IgD-negative memory B cell (primary cell): Measurements from ENCODE around the gene GMNN. TPM values are rescaled to one million over a fixed set of nuclear protein-coding genes. Genes with fewer than 3 reads are reported as not detected.
A peak's percentile ranks its signal among the peaks of the same experiment; 100 is the strongest.
"Not testable (repeated sequence)": the region's sequence is repeated elsewhere in the genome, so short reads cannot be mapped to it uniquely, and the experiment has no call there.

Experiments
- H3K27ac Mint-ChIP-seq, 3 donors: one replicate each; pipeline ENCODE4 v1.8.0; 2020 to 2022; ENCODE audit warnings: mild to moderate bottlenecking in 3 of 3, mixed read lengths in 3 of 3, moderate library complexity in 1 of 3
- H3K27me3 Mint-ChIP-seq: one replicate; pipeline ENCODE4 v1.8.0; 2021; ENCODE audit warnings: mixed read lengths
- H3K36me3 Mint-ChIP-seq: one replicate; pipeline ENCODE4 v1.8.0; 2020; ENCODE audit warnings: mild to moderate bottlenecking, mixed read lengths
- H3K4me1 Mint-ChIP-seq, 3 donors: one replicate each; pipeline ENCODE4 v1.8.0; 2020 to 2022; ENCODE audit warnings: mixed read lengths in 3 of 3, mild to moderate bottlenecking in 1 of 3
- H3K4me3 Mint-ChIP-seq, 4 donors: one replicate each; pipeline ENCODE4 v1.8.0; 2020 to 2022; ENCODE audit warnings: mild to moderate bottlenecking in 4 of 4, mixed read lengths in 4 of 4, moderate library complexity in 3 of 4
- H3K9me3 Mint-ChIP-seq, 3 donors: one replicate each; pipeline ENCODE4 v1.8.0; 2020 to 2021; ENCODE audit warnings: mixed read lengths in 3 of 3, mild to moderate bottlenecking in 1 of 3
- polyA plus RNA-seq: library from polyadenylated mRNA; unstranded; fragments of 300-500 nt; fragmentation: Illumina TruSeq; gene quantifications from one replicate; pipeline ENCODE4 v1.2.3, GENCODE V29; 2021

The GMNN gene
- polyA plus RNA-seq, 1 donor from 2014 or later = 7.7 TPM

GRCh38 chr6:24752917-24753492 lies 21.7 kb upstream of the GMNN start:
- Mint-ChIP-seq H3K4me3 (no peak overlapping the region), H3K27me3 (peaks cover 5% of the 10 kb centered on the region), H3K4me1 (peaks cover 8 to 11% (median 9%) of the 10 kb centered on the region in 3 donors), H3K36me3 (peaks cover 2% of the 10 kb centered on the region), H3K27ac (no peak overlapping the region), H3K9me3 (no peaks in the 10 kb centered on the region)

GRCh38 chr6:24753545-24753944 lies 21.2 kb upstream of the GMNN start:
- no peak overlapping the region for H3K4me3 Mint-ChIP-seq
- peaks cover 8 to 11% (median 9%) of the 10 kb centered on the region in 3 donors for H3K4me1 Mint-ChIP-seq
- H3K27me3 Mint-ChIP-seq = peaks cover 5% of the 10 kb centered on the region
- H3K9me3 Mint-ChIP-seq = no peaks in the 10 kb centered on the region
- peaks cover 2% of the 10 kb centered on the region for H3K36me3 Mint-ChIP-seq
- H3K27ac Mint-ChIP-seq = no peak overlapping the region

DNA sequence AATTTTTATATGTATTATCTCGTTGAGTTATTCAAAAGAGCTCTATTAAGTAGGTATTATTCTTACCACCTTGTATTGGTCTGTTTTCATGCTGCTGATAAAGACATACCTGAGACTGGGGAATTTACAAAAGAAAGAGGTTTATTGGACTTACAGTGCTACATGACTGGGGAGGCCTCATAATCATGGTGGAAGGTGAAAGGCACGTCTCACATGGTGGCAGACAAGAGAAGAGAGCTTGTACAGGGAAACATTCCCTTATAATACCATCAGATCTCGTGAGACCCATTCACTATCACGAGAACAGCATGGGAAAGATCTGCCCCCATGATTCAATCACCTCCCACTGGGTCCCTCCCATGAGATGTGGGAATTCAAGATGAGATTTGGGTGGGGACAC lies 20.4 kb upstream of the GMNN start:
- H3K27me3 Mint-ChIP-seq, H3K36me3 Mint-ChIP-seq, H3K4me3 Mint-ChIP-seq, H3K4me1 Mint-ChIP-seq, H3K9me3 Mint-ChIP-seq, H3K27ac Mint-ChIP-seq: not testable (repeated sequence)

DNA sequence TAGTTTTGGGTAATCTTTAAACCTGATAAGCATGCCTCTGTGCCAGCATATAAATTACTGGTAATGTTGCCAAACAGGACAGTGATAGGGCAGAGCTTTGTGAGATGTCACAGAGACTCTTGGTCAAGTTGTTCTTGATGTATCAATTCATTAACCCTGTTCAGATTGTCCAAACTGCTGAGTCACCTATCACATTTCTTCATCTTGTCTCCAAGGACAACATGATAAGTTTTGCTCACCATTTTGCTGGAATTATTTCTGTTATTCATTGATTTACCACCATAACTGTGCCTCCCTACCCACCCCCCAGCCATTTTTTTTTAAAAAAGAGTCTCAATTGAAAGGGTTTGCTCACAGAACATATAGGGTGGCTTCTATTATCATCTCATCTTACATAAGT lies 19.5 kb upstream of the GMNN start:
- peaks cover 2% of the 10 kb centered on the region for H3K36me3 Mint-ChIP-seq
- peaks cover 5% of the 10 kb centered on the region for H3K27me3 Mint-ChIP-seq
- H3K4me3 Mint-ChIP-seq = no peak overlapping the region
- no peaks in the 10 kb centered on the region for H3K9me3 Mint-ChIP-seq
- no peaks in the 10 kb centered on the region for H3K4me1 Mint-ChIP-seq
- H3K27ac Mint-ChIP-seq = no peak overlapping the region

GRCh38 chr6:24757611-24758010 lies 17.1 kb upstream of the GMNN start:
- H3K4me3 Mint-ChIP-seq = no peak overlapping the region
- peaks cover 0 to 5% (median 5%) of the 10 kb centered on the region in 3 donors for H3K4me1 Mint-ChIP-seq
- H3K27ac Mint-ChIP-seq = no peak overlapping the region
- no peaks in the 10 kb centered on the region for H3K36me3 Mint-ChIP-seq
- peaks cover 3% of the 10 kb centered on the region for H3K27me3 Mint-ChIP-seq
- peaks cover 0 to 2% (median 0%) of the 10 kb centered on the region in 3 donors for H3K9me3 Mint-ChIP-seq

DNA sequence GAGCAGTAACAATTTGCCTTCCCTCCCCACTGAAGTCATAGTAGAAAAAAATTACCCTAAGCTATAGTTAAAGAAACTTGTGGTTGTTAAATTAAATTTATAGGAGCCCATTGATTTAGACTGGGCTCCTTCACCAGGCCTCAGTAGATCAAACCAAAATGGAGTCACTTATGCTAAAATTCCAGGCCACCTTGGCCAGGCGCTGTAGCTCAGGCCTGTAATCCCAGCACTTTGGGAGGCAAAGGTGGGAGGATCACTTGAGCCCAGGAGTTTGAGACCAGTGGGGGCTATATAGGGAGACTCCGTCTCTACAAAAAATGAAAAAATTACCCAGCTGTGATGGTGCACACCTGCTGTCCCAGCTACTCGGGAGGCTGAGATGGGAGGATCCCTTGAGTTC lies 15.0 kb upstream of the GMNN start:
- Mint-ChIP-seq H3K9me3 (peaks cover 0 to 2% (median 0%) of the 10 kb centered on the region in 3 donors), H3K4me3 (no peak overlapping the region), H3K36me3 (no peaks in the 10 kb centered on the region), H3K27me3 (no peaks in the 10 kb centered on the region), H3K4me1 (peaks cover 0 to 5% (median 5%) of the 10 kb centered on the region in 3 donors), H3K27ac (no peak overlapping the region)

- H3K9me3 Mint-ChIP-seq = peaks cover 0 to 2% (median 0%) of the 10 kb centered on the region in 3 donors
- H3K4me3 Mint-ChIP-seq = no peak overlapping the region
- no peaks in the 10 kb centered on the region for H3K36me3 Mint-ChIP-seq
- H3K27ac Mint-ChIP-seq = no peak overlapping the region
- H3K4me1 Mint-ChIP-seq = peaks cover 0 to 5% (median 5%) of the 10 kb centered on the region in 3 donors
- no peaks in the 10 kb centered on the region for H3K27me3 Mint-ChIP-seq
These were observed 14.5 kb upstream of the GMNN start for GRCh38 chr6:24760210-24760609.

DNA sequence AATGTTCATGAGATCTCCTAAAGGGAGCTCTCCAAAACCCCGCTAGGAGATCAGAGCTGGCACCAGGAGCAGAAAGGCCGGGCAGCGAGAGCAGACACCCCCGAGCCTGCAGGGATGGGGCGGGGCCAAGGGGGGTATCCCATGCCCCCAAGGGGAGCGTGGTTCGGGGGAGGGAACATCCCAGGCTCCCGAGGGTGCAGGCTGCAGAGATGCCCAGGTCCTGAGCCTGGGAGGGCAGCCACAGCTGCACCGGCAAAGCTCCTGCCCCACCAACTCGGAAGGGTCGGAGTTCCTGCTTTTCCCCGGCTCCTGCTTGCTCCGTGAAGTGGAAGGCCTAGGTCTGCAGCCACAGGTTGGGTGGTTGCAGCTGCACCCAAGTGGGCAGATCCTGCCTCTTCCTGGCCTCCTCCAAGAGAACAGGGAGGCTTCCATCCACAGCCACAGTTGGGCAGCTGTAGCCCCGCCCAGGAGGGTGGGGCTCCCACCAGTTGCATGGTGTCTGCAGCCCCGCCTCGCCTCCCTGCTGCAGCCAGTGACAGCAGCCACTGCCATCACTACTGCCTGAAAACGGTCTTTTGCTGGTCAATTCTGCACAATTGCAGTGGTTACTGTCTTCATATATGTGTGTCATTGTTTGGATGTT lies 13.4 kb upstream of the GMNN start:
- H3K4me1 Mint-ChIP-seq = peaks cover 0 to 5% (median 5%) of the 10 kb centered on the region in 3 donors
- peaks cover 0 to 2% (median 0%) of the 10 kb centered on the region in 3 donors for H3K9me3 Mint-ChIP-seq
- no peaks in the 10 kb centered on the region for H3K36me3 Mint-ChIP-seq
- H3K27me3 Mint-ChIP-seq = no peaks in the 10 kb centered on the region
- H3K4me3 Mint-ChIP-seq = no peak overlapping the region
- H3K27ac Mint-ChIP-seq = no peak overlapping the region

GRCh38 chr6:24761851-24762250 lies 12.9 kb upstream of the GMNN start:
- no peaks in the 10 kb centered on the region for H3K27me3 Mint-ChIP-seq
- H3K9me3 Mint-ChIP-seq = peaks cover 0 to 2% (median 0%) of the 10 kb centered on the region in 3 donors
- peaks cover 0 to 6% (median 5%) of the 10 kb centered on the region in 3 donors for H3K4me1 Mint-ChIP-seq
- H3K4me3 Mint-ChIP-seq = no peak overlapping the region
- H3K27ac Mint-ChIP-seq = peak overlapping the region in 1 of 3 donors; percentile 16
- no peaks in the 10 kb centered on the region for H3K36me3 Mint-ChIP-seq

GRCh38 chr6:24763578-24763977 lies 11.2 kb upstream of the GMNN start:
- Mint-ChIP-seq H3K9me3 (peaks cover 0 to 2% (median 0%) of the 10 kb centered on the region in 3 donors), H3K27ac (no peak overlapping the region), H3K36me3 (no peaks in the 10 kb centered on the region), H3K4me3 (no peak overlapping the region), H3K4me1 (peaks cover 0 to 6% (median 5%) of the 10 kb centered on the region in 3 donors), H3K27me3 (no peaks in the 10 kb centered on the region)

GRCh38 chr6:24764833-24765828 lies 9.6 kb upstream of the GMNN start:
- H3K27me3 Mint-ChIP-seq, H3K27ac Mint-ChIP-seq, H3K4me3 Mint-ChIP-seq, H3K9me3 Mint-ChIP-seq, H3K4me1 Mint-ChIP-seq, H3K36me3 Mint-ChIP-seq: not testable (repeated sequence)

DNA sequence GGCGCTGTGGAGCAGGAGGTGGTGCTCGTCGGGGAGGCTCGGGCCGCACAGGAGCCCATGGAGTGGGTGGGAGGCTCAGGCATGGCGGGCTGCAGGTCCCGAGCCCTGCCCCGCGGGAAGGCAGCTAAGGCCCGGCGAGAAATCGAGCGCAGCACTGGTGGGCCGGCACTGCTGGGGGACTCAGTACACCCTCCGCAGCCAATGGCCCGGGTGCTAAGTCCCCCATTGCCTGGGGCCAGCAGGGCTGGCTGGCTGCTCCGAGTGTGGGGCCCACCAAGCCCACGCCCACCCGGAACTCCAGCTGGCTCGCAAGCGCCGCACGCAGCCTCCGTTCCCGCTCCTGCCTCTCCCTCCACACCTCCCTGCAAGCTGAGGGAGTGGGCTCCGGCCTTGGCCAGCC lies 8.8 kb upstream of the GMNN start:
- H3K4me1 Mint-ChIP-seq, H3K27ac Mint-ChIP-seq, H3K9me3 Mint-ChIP-seq, H3K27me3 Mint-ChIP-seq, H3K4me3 Mint-ChIP-seq, H3K36me3 Mint-ChIP-seq: not testable (repeated sequence)

DNA sequence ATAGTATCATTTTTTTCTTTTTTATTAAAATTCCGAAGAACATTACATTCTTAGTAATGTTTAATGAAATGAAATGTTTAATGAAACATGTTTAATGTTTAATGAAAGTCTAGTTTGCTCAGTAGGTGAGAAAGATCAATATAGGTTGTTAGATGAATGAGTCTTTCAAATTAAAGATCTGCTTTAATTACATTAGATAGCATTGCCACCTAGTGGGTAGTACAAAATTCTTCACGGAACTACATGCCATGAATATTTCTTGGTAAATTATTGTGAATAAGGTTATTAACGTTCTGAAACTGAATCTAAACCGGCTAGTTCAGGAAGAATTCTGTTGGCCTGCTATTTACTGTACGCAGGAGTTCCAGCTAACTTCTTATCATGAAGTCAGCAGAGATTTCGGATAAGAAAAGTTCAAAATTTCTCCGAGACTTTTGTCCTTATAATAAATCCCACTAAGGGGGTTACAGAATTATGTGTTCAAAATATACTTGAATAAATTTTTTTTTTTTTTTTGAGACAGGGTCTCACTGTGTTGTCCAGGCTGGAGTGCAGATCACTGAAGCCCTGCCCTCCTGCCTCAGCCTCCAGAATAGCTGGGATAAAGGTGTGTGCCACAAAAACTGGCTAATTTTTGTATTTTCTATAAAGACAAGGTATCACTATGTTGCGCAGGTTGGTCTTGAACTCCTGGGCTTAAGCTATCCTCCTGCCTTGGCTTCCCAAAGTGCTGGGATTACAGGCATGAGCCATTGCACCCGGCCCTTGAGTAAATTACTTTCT lies 7.9 kb upstream of the GMNN start:
- Mint-ChIP-seq H3K27me3 (no peaks in the 10 kb centered on the region), H3K9me3 (peaks cover 0 to under 1% (median 0%) of the 10 kb centered on the region in 3 donors), H3K4me1 (peaks cover 0 to 2% (median 2%) of the 10 kb centered on the region in 3 donors), H3K36me3 (no peaks in the 10 kb centered on the region), H3K4me3 (no peak overlapping the region), H3K27ac (no peak overlapping the region)

- no peaks in the 10 kb centered on the region for H3K9me3 Mint-ChIP-seq
- peaks cover 0 to 2% (median 0%) of the 10 kb centered on the region in 3 donors for H3K4me1 Mint-ChIP-seq
- H3K4me3 Mint-ChIP-seq = no peak overlapping the region
- no peak overlapping the region for H3K27ac Mint-ChIP-seq
- no peaks in the 10 kb centered on the region for H3K27me3 Mint-ChIP-seq
- H3K36me3 Mint-ChIP-seq = no peaks in the 10 kb centered on the region
These were observed 6.4 kb upstream of the GMNN start for GRCh38 chr6:24768361-24768760.
